ENCODE measurements around the gene PRR15L.

DNA sequence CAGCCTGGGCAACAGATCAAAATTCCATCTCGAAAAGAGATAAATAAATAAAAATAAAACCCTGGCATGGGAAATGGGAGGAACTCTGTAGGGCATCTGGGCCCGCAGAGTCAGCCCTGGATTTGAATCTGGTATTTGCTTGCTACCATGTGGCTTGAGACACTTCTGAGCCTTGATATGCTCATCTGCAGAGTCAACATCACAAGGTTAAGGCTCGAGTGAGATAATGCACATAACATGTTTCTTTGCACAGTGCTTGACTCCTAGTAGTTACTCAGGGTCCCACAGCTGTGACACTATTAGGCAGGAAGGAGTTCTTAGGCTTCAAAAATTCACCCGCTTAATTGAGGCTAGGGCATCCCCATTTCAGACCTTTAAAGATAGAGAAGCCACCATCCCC lies 34.5 kb upstream of the PRR15L start:
- TF ChIP-seq, protein P1, sequence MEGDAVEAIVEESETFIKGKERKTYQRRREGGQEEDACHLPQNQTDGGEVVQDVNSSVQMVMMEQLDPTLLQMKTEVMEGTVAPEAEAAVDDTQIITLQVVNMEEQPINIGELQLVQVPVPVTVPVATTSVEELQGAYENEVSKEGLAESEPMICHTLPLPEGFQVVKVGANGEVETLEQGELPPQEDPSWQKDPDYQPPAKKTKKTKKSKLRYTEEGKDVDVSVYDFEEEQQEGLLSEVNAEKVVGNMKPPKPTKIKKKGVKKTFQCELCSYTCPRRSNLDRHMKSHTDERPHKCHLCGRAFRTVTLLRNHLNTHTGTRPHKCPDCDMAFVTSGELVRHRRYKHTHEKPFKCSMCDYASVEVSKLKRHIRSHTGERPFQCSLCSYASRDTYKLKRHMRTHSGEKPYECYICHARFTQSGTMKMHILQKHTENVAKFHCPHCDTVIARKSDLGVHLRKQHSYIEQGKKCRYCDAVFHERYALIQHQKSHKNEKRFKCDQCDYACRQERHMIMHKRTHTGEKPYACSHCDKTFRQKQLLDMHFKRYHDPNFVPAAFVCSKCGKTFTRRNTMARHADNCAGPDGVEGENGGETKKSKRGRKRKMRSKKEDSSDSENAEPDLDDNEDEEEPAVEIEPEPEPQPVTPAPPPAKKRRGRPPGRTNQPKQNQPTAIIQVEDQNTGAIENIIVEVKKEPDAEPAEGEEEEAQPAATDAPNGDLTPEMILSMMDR (optimal IDR thresholded peaks at IDR 0.05 in 1 of 3, IDR thresholded peaks at IDR 0.05 in 1 of 3, conservative IDR thresholded peaks at IDR 0.05 in 1 of 3; ENCODE audit: extremely low read depth in 1 of 3, insufficient read depth in 2 of 3, low read length in 3 of 3): no peak
- no peak for TF ChIP-seq EZH2 (IDR thresholded peaks at IDR 0.05; ENCODE audit: low read length)
